ENCODE measurements around the gene DLL1. TPM values are rescaled to one million over a fixed set of nuclear protein-coding genes. Genes with fewer than 3 reads are reported as not detected.

DLL1 gene
- total RNA-seq, 1 donor from 2014 or later = 12.9 TPM

- TF ChIP-seq CTCF (IDR thresholded peaks at IDR 0.05) = no peak
- Histone ChIP-seq H3K9me3 (no peaks in the 10 kb centered on the region), H3K36me3 (peaks cover 36% of the 10 kb centered on the region), H3K4me3 (peak overlapping the region; percentile 21), H3K27ac (peak overlapping the region; percentile 53), H3K4me1 (peaks cover 46% of the 10 kb centered on the region), H3K27me3 (ENCODE audit: low read depth) (peaks cover 55% of the 10 kb centered on the region)
- DNase-seq (no peak), ATAC-seq (no peak)
- intact Hi-C loops (cut with DNase I) = no loop called here
Observed at GRCh38 chr6:170286934-170287265, 4.0 kb downstream of the DLL1 start.

- peaks cover 50% of the 10 kb centered on the region for H3K27me3 ChIP-seq (ENCODE audit: low read depth)
- no peak overlapping the region for H3K4me3 ChIP-seq
- ATAC-seq (no peak), DNase-seq (no peak)
- intact Hi-C loops (cut with DNase I) = no loop called here
- H3K27ac ChIP-seq = peak overlapping the region; percentile 53
- H3K36me3 ChIP-seq = peaks cover 36% of the 10 kb centered on the region
- H3K4me1 ChIP-seq = peaks cover 41% of the 10 kb centered on the region
- TF ChIP-seq CTCF (IDR thresholded peaks at IDR 0.05) = no peak
- no peaks in the 10 kb centered on the region for H3K9me3 ChIP-seq
Observed at GRCh38 chr6:170286246-170286933, 4.5 kb downstream of the DLL1 start.

- Histone ChIP-seq H3K27ac (no peak overlapping the region), H3K27me3 (ENCODE audit: low read depth) (peaks cover 46% of the 10 kb centered on the region), H3K4me1 (peaks cover 44% of the 10 kb centered on the region), H3K4me3 (no peak overlapping the region), H3K9me3 (no peaks in the 10 kb centered on the region), H3K36me3 (peaks cover 36% of the 10 kb centered on the region)
- no peak for ATAC-seq
- DNase-seq = no peak
- intact Hi-C loops (cut with DNase I) = no loop called here
- TF ChIP-seq CTCF (IDR thresholded peaks at IDR 0.05) = no peak
Observed at GRCh38 chr6:170285482-170285881, 5.4 kb downstream of the DLL1 start.

GRCh38 chr6:170284866-170285469 lies 5.9 kb downstream of the DLL1 start:
- DNase-seq = no peak
- no peak for TF ChIP-seq CTCF (IDR thresholded peaks at IDR 0.05)
- intact Hi-C loops (cut with DNase I) = no loop called here
- Histone ChIP-seq H3K4me1 (peaks cover 47% of the 10 kb centered on the region), H3K9me3 (no peaks in the 10 kb centered on the region), H3K27ac (no peak overlapping the region), H3K27me3 (ENCODE audit: low read depth) (peaks cover 46% of the 10 kb centered on the region), H3K4me3 (no peak overlapping the region), H3K36me3 (peaks cover 36% of the 10 kb centered on the region)
- no peak for ATAC-seq

GRCh38 chr6:170284126-170284773 lies 6.6 kb downstream of the DLL1 start:
- Histone ChIP-seq H3K36me3 (peaks cover 36% of the 10 kb centered on the region), H3K4me3 (no peak overlapping the region), H3K27ac (no peak overlapping the region), H3K4me1 (peaks cover 48% of the 10 kb centered on the region), H3K27me3 (ENCODE audit: low read depth) (peaks cover 40% of the 10 kb centered on the region), H3K9me3 (no peaks in the 10 kb centered on the region)
- intact Hi-C loops (cut with DNase I) = no loop called here
- TF ChIP-seq CTCF (IDR thresholded peaks at IDR 0.05) = no peak
- no peak for ATAC-seq
- DNase-seq = no peak

Data from lower lobe of right lung (tissue), 2 donors.